GM21619 (cell line): ENCODE results near the gene TOR1B.
"Not testable (repeated sequence)": the region's sequence is repeated elsewhere in the genome, so short reads cannot be mapped to it uniquely, and the experiment has no call there.

Experiments
- ATAC-seq: cut with Tn5 transposase; IDR thresholded peaks from one replicate; pipeline ENCODE4 v1.9.1; 2021; ENCODE audit not compliant: unreplicated experiment

The TOR1B gene, protein sequence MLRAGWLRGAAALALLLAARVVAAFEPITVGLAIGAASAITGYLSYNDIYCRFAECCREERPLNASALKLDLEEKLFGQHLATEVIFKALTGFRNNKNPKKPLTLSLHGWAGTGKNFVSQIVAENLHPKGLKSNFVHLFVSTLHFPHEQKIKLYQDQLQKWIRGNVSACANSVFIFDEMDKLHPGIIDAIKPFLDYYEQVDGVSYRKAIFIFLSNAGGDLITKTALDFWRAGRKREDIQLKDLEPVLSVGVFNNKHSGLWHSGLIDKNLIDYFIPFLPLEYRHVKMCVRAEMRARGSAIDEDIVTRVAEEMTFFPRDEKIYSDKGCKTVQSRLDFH

GRCh38 chr9:129802833-129803675 lies at the start of gene TOR1B:
TSS of gene TOR1B (plus strand) at chr9:129803184. CDS start at chr9:129803213, 29 bp downstream.
- ATAC-seq: peak; percentile 91

GRCh38 chr9:129755151-129755550 lies 47.8 kb upstream of the TOR1B start:
- ATAC-seq: no peak

DNA sequence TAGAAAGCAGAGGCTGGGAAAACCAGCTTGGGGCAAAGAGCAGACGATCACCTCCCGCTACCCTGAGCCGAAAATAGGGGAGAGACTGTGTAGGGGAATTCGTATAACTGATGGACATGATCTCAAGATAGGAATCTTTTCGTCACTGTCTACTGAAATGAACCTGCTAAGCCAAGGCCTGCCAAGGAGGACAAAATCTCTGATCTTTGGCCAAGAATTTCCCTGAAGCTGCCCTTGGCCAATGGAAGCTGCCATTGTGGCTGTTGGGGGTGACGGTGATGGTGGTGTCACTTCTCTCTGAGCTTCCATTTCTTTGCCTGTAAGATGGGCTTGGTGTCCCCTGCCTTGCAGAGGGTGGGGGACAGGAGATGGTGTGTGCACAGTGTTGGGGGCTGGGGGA lies 46.8 kb upstream of the TOR1B start:
- ATAC-seq: no peak

GRCh38 chr9:129757045-129757444 lies 45.9 kb upstream of the TOR1B start:
- ATAC-seq: no peak

DNA sequence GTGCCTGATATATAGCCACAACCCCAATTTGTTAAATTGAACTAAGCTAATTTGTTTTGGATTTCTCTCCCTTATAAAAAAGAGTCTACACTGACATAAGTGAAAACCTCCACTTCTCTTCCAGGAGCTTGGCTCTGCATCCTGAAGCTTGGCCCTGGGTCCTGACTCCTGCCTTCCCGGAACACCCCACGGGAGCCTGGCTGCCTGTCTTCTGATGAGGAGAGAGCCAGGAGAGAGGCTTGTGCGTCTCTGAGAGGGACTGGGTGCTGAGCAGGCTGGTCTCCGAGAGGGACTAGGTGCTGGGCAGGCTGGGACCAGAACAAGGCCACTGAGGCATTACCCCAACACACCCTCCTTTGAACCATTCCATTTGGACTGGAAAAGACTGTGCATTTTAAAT lies 43.7 kb upstream of the TOR1B start:
- no peak for ATAC-seq

DNA sequence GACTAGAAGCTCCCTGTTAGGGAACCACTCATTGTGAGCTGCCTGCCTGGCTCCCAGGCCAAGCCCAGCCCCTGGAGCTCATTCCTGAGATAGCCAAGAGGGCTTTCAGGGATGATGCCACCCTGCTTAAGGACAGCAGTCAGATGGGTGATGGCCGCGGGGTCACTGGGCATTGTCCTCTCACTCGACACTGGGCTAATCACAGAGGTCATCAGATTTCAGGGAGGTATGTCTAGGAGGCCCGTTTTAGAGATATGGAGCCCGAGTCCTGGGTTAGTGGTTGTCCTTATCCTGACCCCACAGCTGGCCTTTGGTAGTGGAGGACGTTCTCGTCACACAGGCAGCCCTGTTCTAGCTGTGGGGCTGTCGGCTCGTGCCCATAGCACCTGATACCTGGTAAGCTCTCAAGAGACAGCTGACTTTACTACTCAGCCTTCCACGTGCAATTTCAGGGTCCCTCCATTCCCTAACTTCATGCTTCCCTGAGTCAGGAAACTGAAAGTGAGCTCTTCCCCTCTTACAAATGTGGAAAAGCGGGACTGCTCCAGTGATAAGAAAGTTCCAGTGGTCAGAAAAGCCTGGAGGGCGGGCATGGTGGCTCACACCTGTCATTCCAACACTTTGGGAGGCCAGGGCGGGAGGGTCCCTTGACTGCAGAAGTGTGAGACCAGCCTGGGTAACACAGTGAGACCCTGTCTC lies 43.0 kb upstream of the TOR1B start:
- ATAC-seq: no peak

DNA sequence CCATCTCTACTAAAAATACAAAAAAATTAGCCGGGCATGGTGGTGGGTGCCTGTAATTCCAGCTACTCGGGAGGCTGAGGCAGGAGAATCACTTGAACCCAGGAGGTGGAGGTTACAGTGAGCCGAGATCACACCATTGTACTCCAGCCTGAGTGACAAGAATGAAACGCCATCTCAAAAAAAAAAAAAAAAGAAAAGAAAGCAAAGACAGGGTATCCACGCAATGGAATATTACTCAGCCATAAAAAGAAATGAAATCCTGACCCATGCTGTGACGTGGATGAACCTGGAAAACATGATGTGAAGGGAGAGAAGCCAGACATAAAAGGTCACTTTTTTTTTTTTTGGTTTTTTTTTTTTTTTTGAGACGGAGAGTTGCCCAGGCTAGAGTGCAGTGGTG lies 42.2 kb upstream of the TOR1B start:
- not testable (repeated sequence) for ATAC-seq

GRCh38 chr9:129761293-129761900 lies 41.6 kb upstream of the TOR1B start:
- ATAC-seq: no peak

- no peak for ATAC-seq
These were observed 41.0 kb upstream of the TOR1B start for GRCh38 chr9:129761901-129762369.

DNA sequence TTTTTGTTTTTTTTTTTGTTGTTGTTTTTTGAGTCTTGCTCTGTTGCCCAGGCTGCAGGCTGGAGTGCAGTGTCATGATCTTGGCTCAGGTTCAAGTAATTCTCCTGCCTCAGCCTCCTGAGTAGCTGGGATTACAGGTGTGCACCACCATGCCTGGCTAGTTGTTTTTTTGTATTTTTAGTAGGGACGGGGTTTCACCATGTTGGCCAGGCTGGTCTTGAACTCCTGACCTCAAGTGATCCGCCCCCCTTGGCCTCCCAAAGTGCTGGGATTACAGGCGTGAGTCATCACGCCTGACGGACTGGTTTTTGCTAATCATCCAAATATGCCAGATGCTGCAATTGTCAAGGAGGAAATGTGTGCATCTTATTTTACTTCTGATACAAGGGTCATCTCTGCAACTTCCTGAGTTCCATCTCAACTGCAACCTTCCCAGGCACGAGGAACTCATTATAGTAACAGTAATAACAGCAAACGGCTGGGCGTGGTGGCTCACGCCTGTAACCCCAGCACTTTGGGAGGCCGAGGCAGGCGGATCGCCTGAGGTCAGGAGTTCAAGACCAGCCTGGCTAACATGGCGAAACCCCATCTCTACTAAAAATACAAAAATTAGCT lies 40.5 kb upstream of the TOR1B start:
- ATAC-seq: not testable (repeated sequence)

DNA sequence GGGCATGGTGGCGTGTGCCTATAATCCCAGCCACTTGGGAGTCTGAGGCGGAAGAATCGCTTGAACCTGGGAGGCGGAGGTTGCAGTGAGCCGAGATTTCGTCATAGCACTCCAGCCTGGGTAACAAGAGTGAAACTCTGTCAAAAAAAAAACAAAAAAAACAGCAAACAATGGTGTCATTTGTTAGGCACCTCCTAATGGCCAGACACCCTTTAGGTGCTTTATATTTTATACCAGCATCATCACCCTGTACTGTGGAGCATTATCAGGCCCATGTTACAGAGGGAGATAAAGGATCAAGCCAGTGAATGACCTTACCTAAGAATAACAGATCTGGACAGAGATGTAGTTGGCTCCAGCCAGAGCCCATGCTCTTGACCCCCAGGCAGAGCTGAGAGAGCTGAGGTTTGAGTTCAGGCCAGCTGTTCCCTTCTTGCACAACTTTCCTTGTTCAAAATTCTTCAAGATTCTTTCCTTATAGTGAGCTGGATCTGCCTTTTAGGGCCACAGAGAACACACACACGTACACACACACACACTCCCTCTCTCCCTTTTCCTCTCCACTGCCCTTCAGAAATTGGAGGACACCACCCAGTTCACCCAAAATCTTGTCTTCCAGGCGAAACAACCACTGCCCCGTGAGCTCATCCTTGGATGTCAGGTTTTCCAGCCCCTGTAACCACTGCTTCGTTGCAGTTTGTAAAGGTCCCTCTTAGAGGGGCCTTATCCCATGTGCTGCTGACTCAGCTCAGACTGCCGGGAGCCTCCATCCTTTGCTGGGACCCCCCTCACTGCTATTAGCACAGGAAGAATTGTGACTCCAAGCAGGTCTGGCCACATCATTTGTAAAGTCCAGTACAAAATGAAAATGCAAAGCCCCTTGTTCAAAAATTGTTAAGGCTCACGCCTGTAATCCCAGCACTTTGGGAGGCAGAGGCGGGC lies 39.7 kb upstream of the TOR1B start:
- no peak for ATAC-seq

- ATAC-seq: no peak
These were observed 37.1 kb upstream of the TOR1B start for GRCh38 chr9:129765764-129766317.

GRCh38 chr9:129768486-129768885 lies 34.5 kb upstream of the TOR1B start:
- ATAC-seq: no peak

- ATAC-seq: no peak
These were observed 33.3 kb upstream of the TOR1B start for GRCh38 chr9:129769669-129770068.

DNA sequence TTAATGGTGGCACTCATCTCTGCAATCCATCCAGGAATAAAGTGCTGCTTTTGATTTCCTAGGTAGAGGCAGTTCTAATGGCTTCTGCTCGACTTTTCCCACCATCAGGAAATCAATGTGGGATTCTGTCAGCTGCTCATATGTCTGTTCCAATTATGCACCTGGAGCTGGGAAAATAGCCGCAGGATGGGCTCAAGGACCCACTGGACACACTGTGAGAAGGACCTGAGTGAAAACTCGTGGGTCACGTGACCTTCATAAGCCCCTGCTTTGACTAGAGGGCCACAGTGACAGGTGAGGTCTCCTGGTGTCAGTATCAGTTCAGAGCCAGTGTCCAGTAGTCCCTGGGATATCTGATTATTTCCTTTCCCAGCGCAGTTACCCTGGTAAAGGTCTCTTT lies 32.2 kb upstream of the TOR1B start:
- no peak for ATAC-seq

DNA sequence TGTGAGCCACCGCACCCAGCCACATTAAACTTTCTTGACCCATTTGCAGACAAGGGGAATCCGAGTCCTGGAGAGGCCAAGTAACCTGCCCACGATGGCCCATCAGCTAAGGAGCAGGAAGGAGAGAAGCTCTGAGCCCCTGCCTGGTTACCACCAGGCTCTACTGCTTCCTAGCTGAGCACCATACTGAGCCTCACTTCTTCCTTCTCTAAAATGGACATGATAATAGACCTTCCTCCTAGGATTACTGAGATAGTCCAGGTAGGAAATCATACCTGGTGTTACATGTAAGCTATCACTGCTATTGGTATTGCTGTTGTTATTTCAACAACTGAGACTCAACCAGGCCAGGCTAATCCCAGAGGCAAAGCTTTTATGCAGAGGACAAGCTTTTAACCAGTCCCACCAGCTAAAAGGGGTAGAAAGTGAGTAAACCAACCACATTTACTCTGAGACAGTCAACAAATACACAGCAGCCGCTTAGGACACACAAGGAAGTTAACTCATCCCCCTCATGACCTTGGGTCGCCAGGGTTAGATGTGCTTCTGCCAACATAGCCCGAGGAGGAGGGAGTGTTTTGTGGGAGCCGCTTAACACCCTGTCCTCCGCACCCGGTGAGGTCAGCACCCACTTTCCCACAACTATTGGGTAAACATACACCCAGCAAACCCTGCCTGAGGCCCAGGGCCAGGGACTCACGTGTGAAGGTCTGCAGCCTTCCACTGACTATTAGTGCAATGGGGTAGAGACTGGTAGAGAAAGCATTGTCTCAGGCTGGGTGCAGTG lies 29.5 kb upstream of the TOR1B start:
- ATAC-seq: no peak

GRCh38 chr9:129774791-129775447 lies 28.1 kb upstream of the TOR1B start:
- no peak for ATAC-seq

DNA sequence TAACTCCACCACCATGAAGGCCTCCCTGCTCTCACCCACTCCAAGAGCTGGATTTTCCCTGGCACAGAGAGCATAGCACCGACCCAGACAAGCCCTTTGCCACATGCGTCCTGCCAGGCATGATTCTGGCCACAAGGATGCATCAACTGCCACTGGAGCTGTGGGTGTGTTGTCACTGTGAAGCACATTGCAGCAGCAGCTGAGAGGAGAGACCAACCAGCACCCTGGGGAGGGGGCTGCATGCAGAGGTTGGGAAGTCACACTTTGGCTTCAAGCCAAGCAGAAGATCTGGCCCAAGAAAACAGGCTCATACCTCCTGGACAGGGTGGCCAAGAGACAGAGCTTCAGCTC lies 27.6 kb upstream of the TOR1B start:
- ATAC-seq: no peak
